Muscle of arm (tissue), 12 donors: Measurements from ENCODE around the gene STARD7. TPM values are rescaled to one million over a fixed set of nuclear protein-coding genes. Genes with fewer than 3 reads are reported as not detected.

Experiments
- DNase-seq: peaks from one replicate; pipeline ENCODE4 v3.0.0-alpha.2; 2013
- polyA plus RNA-seq, 12 donors: library from polyadenylated mRNA; unstranded; fragments of 120-200 nt; gene quantifications; one replicate each; pipeline ENCODE4 v1.2.1, GENCODE V29; 2013; ENCODE audit not compliant: insufficient read length in 12 of 12

STARD7 gene
- polyA plus RNA-seq, 12 donors = 69.6 to 150 (median 116) TPM; not detected in 1

DNA sequence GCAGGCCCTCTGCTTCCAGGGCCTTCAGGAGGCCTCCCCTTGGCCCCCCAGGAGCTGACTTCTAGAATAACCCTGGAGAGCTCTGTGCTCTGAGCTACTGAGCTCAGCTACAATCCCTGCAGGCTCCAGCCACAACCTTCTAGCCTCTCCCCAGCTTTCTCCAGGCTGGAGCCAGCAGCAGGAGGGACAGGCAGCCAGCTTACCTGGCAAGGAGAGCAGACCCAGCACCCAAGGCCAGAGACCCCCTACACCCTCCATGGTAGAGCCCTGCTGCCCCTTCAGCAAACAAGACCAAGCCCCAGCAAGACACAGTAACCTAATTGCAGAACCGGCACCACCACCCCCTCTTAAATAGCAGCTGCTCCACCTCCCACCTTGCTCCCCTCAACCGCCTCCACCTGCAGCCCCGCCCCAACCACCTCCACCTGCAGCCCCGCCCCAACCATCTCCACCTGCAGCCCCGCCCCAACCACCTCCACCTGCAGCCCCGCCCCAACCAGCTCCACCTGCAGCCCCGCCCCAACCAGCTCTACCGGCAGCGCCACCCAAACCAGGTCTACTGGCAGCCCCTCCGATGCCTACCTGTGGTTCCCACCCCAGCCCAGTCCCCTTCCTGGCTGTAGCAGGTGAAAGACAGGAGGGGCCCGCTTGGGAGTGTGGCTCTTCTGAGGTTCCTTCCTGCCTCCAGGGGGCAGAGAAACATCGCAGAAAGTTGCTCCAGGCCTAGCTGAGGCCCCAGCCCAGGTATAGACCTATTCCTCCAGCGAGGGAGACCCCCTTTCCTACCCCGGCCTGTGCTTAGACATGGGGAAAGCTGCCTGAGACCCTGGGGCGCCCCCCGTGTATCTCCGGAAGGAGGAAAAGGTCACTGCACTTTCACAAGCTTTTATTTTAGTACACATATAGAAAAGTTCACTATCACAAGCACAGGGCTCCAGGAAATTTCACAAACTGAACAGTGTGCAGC lies 70.2 kb downstream of the STARD7 start, which contains the start of gene ASTL:
Gene ASTL (minus strand): TSS at position 324 of the 967 bp plus-strand sequence. CDS start 66 bp downstream, at position 258.
- no peak for DNase-seq

- DNase-seq = no peak
Observed at GRCh38 chr2:96137321-96138178, 71.1 kb downstream of the STARD7 start.

DNA sequence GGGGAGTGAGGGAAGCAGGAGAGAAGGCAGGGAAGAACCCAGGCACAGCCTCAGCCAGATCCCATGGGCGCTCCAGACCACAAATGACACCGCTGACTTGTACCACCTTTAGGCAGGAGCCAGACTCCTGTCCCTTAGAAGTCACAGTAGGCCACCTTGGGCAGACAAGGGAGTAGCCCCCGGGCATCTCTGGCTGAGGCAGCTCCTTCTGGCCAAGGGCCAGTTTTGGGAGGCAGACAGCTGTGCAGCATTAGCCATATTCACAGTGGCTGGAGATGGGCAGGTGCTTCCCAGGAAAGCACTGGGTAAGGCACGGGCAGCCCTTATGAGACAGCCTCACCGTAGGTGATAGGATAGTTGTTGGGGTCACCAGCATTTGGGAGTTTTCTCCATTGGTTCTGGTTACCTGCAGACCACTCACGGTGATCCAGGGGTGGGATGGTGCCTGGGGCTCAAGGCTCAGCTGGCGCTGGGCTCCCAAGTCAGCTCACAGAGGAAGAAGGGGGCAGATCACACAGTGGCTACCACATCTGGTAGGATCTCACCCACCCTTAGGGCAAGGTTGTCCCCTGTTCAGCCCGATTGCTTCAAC lies 72.4 kb downstream of the STARD7 start:
- DNase-seq = no peak

DNA sequence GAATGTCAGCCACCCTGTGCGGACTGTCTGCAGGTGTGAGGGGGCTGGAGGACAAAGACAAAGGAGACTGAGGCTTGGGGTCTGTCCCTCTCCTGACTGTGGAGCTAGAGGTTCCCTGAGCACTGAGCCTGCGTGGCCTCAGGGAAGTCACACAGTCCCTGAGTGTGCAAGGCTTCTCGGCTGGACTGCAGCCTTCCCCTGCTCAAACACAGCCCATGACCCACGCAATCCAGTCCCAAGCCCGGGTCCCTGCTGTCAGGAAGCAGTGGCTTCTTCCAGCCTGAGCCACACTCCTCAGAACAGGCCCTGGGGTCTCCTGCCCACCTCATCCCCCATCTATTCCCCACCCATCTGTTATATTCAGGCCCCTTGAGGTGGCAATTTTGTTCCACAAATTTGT lies 73.0 kb downstream of the STARD7 start:
- DNase-seq = no peak

- no peak for DNase-seq
Observed at GRCh38 chr2:96135171-96135570, 73.5 kb downstream of the STARD7 start.

Other genes with a start within 250 kb of the STARD7 start
- gene ANKRD36C, start 217.0 kb downstream of the STARD7 start, polyA plus RNA-seq = 10 to 100 TPM in 11 of 12 donors, not detected in 1; 13.0 to 66.7 (median 24.5) TPM
- 1 to 10 TPM in 11 of 12 donors, not detected in 1; 1.9 to 9.2 (median 4.1) TPM for gene GPAT2, start 173.9 kb downstream of the STARD7 start, polyA plus RNA-seq
- gene ADRA2B, start 92.3 kb downstream of the STARD7 start, polyA plus RNA-seq = 1 to 10 TPM in 10 of 12 donors, not detected in 2; 1.7 to 4.0 (median 2.5) TPM
- gene ASTL, start 70.3 kb downstream of the STARD7 start, polyA plus RNA-seq = under 1 TPM in 3 of 12 donors, not detected in 9; 0.15 to 0.21 (median 0.20) TPM
- 1 to 10 TPM in 10 of 12 donors, not detected in 2; 2.0 to 8.9 (median 2.8) TPM for gene DUSP2, start 63.4 kb downstream of the STARD7 start, polyA plus RNA-seq
- gene TMEM127, start 57.2 kb upstream of the STARD7 start, polyA plus RNA-seq = 10 to 100 TPM in 11 of 12 donors, not detected in 1; 23.1 to 41.1 (median 27.3) TPM
- gene CIAO1, start 57.4 kb upstream of the STARD7 start, polyA plus RNA-seq = 10 to 100 TPM in 11 of 12 donors, not detected in 1; 40.7 to 64.8 (median 43.5) TPM
- 100 to 1,000 TPM in 3 of 12 donors, 10 to 100 TPM in 8, not detected in 1; 78.7 to 118 (median 91.1) TPM for gene SNRNP200, start 96.7 kb upstream of the STARD7 start, polyA plus RNA-seq
- 1 to 10 TPM in 10 of 12 donors, not detected in 2; 2.2 to 5.3 (median 3.4) TPM for gene ITPRIPL1, start 116.5 kb upstream of the STARD7 start, polyA plus RNA-seq
- 10 to 100 TPM in 6 of 12 donors, 1 to 10 TPM in 5, not detected in 1; 5.2 to 16.7 (median 10.1) TPM for gene NCAPH, start 126.9 kb upstream of the STARD7 start, polyA plus RNA-seq